ENCODE data around the gene GPAT2.
"Not testable (repeated sequence)": the region's sequence is repeated elsewhere in the genome, so short reads cannot be mapped to it uniquely, and the experiment has no call there.

DNA sequence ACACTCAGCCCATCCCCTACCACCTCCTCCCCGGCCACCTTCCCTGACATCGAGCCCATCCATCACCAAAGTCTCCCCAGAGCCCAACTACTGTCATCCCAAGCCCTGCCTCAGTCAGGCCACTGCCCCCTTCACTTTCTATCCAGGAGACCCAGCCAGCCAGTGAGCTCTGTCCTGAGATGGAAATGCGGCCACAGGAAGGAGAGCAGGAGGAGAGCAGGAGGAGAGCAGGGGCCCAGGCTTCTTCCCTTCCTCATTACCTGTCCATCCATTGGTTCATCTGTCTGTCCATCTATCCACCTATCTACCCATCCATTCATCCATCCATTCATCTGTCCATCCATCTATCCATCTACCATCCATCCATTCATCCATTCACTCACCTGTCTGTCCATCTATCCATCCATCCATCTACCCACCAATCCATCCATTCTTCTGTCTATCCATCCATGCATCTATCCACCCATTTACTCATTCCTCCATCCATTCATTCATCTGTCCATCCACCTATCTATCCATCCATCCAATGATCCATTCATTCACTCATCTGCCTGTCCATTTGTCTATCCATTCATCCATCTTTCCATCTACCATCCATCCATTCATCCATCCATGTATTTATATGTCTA is 29.4 kb upstream of the GPAT2 start:
- TF ChIP-seq, protein P1, sequence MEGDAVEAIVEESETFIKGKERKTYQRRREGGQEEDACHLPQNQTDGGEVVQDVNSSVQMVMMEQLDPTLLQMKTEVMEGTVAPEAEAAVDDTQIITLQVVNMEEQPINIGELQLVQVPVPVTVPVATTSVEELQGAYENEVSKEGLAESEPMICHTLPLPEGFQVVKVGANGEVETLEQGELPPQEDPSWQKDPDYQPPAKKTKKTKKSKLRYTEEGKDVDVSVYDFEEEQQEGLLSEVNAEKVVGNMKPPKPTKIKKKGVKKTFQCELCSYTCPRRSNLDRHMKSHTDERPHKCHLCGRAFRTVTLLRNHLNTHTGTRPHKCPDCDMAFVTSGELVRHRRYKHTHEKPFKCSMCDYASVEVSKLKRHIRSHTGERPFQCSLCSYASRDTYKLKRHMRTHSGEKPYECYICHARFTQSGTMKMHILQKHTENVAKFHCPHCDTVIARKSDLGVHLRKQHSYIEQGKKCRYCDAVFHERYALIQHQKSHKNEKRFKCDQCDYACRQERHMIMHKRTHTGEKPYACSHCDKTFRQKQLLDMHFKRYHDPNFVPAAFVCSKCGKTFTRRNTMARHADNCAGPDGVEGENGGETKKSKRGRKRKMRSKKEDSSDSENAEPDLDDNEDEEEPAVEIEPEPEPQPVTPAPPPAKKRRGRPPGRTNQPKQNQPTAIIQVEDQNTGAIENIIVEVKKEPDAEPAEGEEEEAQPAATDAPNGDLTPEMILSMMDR (conservative IDR thresholded peaks at IDR 0.05; ENCODE audit: low read depth, low read length): not testable (repeated sequence)
- TF ChIP-seq EZH2 (IDR thresholded peaks at IDR 0.05; ENCODE audit: borderline replicate concordance, low read depth, low read length, poor library complexity, severe bottlenecking): not testable (repeated sequence)
